ENCODE results near the gene CHKA.

CHKA gene

GRCh38 chr11:68121067-68121899, at the start of gene CHKA:
Gene CHKA, minus strand, starts transcription at chr11:68121388. Its CDS starts 211 bp downstream, at chr11:68121177.
- DNase-seq (ENCODE audit: low read depth, low spot score), result peak; percentile 98

GRCh38 chr11:68169442-68169841, 48.3 kb upstream of the CHKA start:
- DNase-seq (ENCODE audit: low read depth, low spot score), result no peak

GRCh38 chr11:68168694-68169093, 47.5 kb upstream of the CHKA start:
- no peak for DNase-seq (ENCODE audit: low read depth, low spot score)

- no peak for DNase-seq (ENCODE audit: low read depth, low spot score)
Measured at GRCh38 chr11:68167474-68167873, 46.3 kb upstream of the CHKA start.

- DNase-seq (ENCODE audit: low read depth, low spot score), result no peak
Measured at GRCh38 chr11:68166969-68167368, 45.8 kb upstream of the CHKA start.

GRCh38 chr11:68165601-68166000, 44.4 kb upstream of the CHKA start:
- DNase-seq (ENCODE audit: low read depth, low spot score), result no peak

- no peak for DNase-seq (ENCODE audit: low read depth, low spot score)
Measured at GRCh38 chr11:68164437-68164836, 43.2 kb upstream of the CHKA start.

- no peak for DNase-seq (ENCODE audit: low read depth, low spot score)
Measured at GRCh38 chr11:68163691-68164090, 42.5 kb upstream of the CHKA start.

GRCh38 chr11:68160100-68160695, 39.0 kb upstream of the CHKA start:
- DNase-seq (ENCODE audit: low read depth, low spot score), result peak; percentile 67

- no peak for DNase-seq (ENCODE audit: low read depth, low spot score)
Measured at GRCh38 chr11:68159665-68160064, 38.5 kb upstream of the CHKA start.

- DNase-seq (ENCODE audit: low read depth, low spot score), result no peak
Measured at GRCh38 chr11:68159161-68159560, 38.0 kb upstream of the CHKA start.

- DNase-seq (ENCODE audit: low read depth, low spot score), result no peak
Measured at GRCh38 chr11:68158580-68158979, 37.4 kb upstream of the CHKA start.

- no peak for DNase-seq (ENCODE audit: low read depth, low spot score)
Measured at GRCh38 chr11:68153742-68154141, 32.6 kb upstream of the CHKA start.

GRCh38 chr11:68150037-68150436, 28.8 kb upstream of the CHKA start:
- DNase-seq (ENCODE audit: low read depth, low spot score), result peak; percentile 65

- DNase-seq (ENCODE audit: low read depth, low spot score), result no peak
Measured at GRCh38 chr11:68149417-68149816, 28.2 kb upstream of the CHKA start.

GRCh38 chr11:68148879-68149278, 27.7 kb upstream of the CHKA start:
- DNase-seq (ENCODE audit: low read depth, low spot score), result no peak

GRCh38 chr11:68148071-68148805, 27.1 kb upstream of the CHKA start:
- DNase-seq (ENCODE audit: low read depth, low spot score), result no peak

- DNase-seq (ENCODE audit: low read depth, low spot score), result peak; percentile 66
Measured at GRCh38 chr11:68146704-68147474, 25.7 kb upstream of the CHKA start.

- no peak for DNase-seq (ENCODE audit: low read depth, low spot score)
Measured at GRCh38 chr11:68146010-68146540, 24.9 kb upstream of the CHKA start.

- peak; percentile 31 for DNase-seq (ENCODE audit: low read depth, low spot score)
Measured at GRCh38 chr11:68145120-68145866, 24.1 kb upstream of the CHKA start.

- no peak for DNase-seq (ENCODE audit: low read depth, low spot score)
Measured at GRCh38 chr11:68143310-68143689, 22.1 kb upstream of the CHKA start.

All from astrocyte of the hippocampus (primary cell).